Activated CD8-positive, alpha-beta memory T cell treated with anti-CD3 and anti-CD28 coated beads for 48 hours (primary cell): ENCODE results near the gene SNX14.

Source experiments
- DNase-seq, 3 experiments: peaks; one replicate each; pipeline ENCODE4 v3.0.0-alpha.2; 2020; ENCODE audit warnings: low read depth in 2 of 3, low spot score in 2 of 3

The SNX14 gene

DNA sequence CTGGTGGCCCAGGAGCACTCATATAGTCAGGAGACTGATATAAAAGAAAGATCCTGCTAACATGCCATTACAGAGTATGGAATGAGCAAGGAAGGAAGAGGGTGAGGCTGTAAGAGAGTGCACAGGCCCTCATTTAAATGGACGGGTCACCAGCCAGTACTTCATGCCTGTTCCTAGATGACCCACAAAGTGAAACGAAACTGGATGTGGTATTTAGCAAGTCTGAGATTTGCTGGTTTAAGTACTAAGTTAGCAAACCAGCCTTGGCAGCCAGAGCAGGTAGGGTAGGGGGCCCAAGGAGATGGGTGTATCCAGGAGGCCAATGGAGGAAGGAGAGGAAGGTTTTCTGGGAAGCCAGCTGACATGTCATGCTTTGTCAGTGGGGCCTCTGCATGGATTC, 127.9 kb downstream of the SNX14 start:
- DNase-seq: no peak

DNA sequence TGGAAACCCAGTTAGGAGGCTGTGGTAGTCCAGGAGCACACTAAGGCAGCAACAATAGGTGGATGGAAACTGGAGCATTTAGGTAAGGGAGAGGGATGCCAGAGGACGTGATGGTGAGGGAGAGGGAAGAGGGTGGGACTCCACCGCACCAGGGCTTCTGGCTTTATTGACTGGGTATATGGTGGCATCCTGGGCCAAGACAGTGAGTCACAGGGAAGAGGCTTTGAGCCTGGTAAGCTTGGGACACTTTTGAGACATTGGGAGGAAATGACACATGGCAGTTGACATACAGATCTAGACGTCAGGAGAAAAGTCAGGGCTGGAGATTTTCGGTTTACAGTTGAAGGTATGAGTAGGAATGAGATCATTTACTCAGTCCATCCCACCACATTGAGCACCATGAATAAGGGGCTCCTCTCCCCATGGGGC, 128.9 kb downstream of the SNX14 start:
- peak in 1 of 3 experiments; percentile 23 for DNase-seq

DNA sequence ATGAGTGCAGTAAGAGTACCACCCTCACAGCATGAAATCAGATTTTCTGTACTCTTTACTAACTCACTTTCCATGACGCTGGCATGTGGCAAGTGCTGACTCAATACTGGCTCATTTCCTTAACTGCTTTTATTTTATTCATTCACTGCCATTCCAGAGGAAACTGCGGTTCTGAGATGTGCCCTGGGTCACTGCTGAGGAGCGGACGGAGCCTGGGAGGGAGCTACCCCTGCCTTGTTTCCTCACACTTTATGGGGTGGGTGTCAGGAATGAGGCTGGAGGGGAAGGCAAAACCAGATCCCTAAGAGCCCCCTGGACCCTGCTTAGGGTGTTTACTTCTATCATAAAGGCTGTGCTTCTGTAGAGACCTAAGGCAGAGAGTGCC, 129.4 kb downstream of the SNX14 start:
- peak in 1 of 3 experiments; percentile 37 for DNase-seq

DNA sequence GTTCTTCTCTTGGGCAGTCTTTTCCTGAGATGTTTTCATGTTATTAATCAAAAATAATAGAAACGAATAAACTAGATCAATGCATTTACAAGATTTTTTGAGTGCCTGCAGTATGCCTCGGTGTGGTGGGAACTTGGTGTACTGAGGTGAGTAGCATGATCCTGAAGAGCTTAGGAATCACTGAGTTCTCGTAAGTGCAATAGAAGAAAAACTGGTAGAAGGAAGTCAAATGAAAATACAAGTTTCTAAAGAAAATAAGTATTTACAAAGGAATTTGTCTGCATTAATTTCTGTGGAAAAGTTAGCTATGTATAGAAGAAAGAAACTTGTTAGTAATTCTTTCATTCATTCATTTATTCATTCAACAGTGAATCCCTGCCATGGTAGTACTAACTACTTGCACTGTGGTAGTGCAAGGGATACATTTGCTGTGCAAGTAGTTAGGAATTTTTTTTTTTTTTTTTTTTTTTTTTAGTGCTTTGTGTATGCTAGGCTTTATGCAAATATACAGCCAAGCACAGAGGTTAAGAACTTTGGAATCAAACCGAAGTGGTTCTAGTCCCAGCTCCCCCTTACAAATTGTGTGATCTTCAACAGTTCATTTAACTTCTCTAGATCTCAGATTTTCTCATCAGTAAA, 129.9 kb downstream of the SNX14 start:
- no peak for DNase-seq

DNA sequence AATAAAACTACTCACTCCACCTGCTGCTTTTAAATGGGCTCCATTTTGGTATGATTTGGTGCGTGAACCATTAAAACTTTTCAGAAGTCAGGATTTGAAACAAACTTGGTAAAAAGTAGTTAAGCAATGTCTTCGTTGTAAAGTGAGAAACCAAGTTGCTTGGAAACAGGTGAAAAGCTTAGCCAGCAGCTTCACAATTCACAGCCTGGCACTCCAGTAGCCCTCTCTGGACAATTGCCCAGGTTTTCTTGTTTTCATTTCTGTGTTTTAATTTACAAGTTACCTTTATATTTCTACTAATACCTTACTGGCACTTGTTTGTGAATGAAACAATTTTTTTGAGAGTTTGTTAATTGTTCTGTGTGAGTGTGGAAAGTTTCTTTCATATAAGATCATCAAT, 131.0 kb downstream of the SNX14 start:
- DNase-seq: no peak

DNA sequence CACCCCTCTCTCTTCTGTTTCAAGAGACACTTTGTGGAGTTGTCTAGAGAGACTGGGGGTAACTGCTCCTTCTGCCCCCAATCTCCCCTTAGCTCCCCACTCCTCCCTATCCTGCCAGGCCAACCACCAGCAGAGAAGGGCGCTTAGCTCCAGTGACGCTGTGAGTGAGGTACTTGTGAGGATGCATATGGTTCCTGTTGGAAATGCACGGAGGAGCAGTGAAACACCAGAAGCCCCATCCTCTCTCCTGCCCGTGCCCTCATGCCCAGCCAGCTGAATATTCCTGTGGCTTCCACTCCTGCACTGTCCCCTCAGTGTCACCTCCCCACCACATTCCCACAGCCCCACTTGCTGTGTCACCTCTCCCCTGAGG, 131.9 kb downstream of the SNX14 start:
- DNase-seq: no peak

DNA sequence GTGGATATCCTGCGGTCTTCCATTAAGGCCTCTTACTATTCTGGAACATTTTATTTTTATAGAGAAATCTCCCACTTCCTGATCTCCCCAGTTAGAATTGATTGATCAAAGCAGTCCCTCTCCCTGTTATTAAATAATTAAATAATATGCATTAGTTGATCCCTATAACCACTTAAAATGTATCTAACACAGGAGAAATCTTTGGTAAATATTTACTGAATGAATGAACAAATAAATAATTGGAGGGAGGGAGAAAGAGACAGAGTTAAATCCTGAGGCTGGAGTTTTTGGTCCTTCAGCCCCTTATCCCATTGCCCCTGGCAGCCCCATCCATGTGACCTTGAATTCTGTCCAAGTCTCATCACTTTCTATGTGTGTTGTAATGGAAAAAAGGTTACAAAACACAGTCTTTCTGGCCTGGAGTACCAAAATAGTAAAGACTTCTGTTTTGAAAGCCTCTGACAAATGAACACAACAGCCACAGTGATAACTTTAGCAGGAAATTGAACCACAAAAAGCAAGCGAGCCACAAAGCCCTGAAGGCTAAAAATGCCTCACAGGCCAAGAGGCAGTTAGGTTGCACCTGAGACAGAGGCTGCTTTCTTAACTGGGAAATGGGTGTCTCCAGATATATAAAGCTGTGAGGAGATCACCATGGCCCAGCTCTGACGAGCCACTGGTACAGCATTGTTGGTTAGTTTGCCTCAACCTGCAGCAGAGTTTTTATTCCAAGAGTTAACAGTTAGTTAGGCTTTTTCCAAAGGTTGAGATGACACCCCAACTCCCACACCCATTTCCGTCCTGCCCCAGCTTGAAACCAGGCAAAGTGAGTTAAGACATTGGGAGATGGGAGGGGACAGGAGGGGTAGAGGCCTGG, 132.5 kb downstream of the SNX14 start:
- DNase-seq: peak in 1 of 3 experiments; percentile 24

DNA sequence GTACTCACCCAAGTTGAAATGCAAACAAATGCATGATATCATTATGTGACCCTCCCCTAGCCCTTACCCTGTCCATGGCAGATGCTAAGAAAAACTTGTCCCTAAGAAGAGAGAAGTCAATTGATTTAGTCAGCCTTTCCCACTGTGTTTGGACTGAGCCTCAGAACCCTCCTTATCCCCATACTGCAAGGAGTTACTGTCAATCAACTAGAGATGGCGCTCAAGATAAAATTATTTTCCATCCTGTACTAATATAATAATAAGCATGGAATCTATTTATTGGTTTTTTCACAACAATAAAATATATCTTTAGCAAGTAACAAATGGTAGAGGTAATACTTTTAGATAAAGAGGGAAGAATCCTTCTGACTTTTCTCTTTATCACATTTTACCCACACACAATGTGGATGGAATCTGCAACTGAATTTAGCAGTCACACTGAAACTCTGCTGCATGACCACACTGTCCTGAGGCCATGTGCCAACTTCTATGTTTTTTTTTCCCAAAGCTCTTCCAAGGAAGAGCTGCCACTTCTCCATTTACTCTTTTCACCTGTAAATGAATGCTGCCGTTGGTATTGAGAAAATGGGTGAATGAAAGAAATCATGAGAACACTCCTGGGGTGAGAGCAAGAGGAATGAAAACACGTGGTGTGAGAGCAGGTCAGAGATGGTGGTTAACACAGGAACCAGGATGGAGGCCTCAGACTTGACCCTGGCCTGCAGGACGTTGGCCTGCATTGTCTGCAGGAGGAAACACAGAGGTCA, 133.3 kb downstream of the SNX14 start:
- DNase-seq: no peak

DNA sequence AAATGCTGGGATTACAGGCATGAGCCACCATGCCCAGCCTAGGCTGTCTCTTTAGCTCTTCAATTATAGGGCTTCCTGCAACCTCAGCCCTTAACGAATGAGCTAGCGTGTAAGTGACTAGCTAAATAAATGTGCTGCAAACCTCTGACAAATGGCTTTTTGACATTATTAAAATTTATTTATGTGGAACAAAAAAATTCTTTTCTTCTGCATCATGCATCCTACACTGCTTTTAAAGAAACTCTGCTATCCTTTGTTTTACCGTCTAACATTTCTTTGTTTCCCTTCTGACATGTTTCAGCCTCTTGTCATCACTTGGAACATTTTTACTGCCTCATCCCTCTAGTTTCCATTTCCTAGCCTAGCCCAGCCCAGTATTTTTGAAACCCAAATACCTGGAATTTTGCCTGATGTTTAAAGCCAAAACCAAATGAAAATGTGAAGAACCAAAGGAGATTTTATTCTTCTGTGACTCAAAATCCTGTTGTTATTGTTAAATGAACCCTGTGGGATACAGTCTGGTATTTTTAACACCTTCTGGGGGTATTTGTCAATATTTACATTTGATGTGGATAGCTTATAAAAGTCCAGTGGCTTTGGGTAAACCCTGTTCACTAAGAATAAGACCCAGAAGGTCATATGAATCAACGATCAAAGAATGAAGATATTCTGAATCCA, 134.3 kb downstream of the SNX14 start:
- DNase-seq: no peak

DNA sequence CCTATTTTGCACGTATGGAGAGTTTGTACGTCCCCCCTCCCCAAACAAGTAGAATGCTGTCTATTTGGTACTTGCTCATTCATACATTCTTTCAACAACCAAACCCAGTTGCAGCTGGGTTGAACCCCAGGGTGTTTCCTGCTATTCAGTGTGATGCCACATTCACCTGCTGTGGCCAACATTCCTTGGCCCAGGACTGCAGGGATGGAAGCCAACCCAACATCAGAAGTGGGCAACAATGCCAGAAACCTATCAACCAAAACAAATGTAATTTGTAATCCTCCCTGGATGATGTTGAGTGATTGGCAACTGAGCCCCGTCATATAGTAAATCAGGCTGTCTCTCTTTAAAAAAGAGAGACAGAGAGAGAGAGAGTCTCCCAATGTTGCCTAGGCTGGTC, 134.9 kb downstream of the SNX14 start:
- no peak for DNase-seq

DNA sequence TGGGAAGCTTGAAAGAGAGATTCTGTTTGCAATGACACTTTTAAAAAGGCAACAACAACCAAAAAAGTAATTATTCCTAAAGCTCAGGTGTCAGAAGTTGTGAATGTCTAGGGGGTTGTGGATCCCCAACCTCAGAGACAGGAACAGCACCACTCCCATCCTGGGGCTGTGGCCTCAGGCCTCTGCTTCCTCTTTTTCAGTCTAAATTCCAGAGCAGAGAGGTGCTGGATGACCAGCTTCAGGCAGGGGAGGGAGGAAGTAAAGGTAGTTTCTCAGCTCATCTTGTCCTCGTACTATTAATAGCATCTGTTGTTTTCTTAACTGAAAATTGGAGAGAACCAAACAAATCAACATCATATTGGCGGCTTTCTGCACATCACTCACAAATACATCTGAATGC, 135.5 kb downstream of the SNX14 start:
- DNase-seq: no peak

DNA sequence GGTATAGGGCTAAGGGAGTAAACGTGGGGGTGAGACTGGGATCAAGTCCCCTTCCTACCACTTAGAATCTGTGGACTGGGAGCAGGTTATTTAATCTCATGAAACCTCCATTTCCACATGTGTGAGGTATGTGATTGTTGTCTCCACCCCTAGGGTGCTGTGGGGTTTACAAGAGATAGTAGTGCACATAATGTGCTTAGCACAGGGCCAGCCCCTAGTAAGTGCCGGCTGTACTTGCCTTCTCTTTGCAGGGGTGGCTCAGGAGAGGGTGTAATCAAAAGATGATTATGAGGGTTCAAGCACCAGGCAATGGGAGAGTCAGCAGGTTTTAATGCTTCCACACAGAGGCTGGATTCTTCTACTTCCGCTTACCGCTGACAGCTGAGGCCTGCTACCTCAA, 136.9 kb downstream of the SNX14 start:
- DNase-seq: no peak
